ENCODE results near the gene ARHGEF11.

- TF ChIP-seq CTCF (IDR thresholded peaks at IDR 0.05) (no peak), POLR2A (IDR thresholded peaks at IDR 0.05) (no peak)
Measured at GRCh38 chr1:157080714-157081113, 35.2 kb upstream of the ARHGEF11 start.
